Hematopoietic multipotent progenitor cell treated with erythropoietin and hydrocortisone succinate and interleukin-3 and kit ligand, for 8 days (in vitro differentiated cells): ENCODE measurements around the gene TEAD4.

Experiments
- DNase-seq: peaks from one replicate; pipeline ENCODE4 v3.0.0-alpha.2; 2015

Gene TEAD4

GRCh38 chr12:3003357-3003992, 44.3 kb downstream of the TEAD4 start:
- DNase-seq: no peak

DNA sequence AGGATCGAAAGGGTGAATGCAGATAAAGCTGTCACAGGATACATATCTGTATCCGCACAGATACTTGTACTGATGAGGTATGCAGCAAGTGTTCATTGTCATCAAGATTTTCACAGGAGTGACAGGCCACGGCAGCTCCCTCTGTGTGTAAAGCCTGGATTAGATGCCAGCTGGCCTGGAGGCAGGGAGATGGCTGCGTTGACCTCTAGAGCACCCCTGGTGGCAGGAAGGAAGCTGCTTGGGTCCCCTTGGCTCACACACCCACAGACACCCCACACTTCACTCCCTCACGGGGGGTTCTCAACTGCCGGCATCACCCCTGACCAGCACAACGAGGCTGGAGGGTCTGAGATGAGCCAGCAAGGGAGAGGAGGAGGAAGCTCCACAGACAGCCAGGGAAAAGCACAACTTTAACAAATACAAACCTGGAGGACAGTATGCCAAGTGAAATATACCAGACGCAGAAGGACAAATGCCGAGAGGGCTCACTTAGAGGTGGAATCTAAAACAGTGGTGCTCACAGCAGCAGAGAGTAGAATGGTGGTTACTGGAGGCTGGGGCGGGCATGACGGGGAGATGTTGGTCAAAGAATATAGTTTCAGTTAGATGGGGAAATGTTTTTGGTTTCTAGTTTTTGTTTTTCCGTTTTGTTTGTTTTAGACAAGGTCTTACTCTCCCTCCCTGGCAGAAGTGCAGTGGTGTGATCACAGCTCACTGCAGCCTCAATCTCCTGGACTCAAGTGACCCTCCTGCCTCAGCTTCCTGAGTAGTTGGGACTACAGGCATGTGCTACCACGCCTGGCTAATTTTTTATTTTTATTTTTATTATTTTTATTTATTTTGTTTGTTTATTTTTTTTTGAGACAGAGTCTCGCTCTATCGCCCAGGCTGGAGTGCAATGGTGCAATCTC, 45.7 kb downstream of the TEAD4 start:
- DNase-seq: peak; percentile 9

- no peak for DNase-seq
These were observed 46.5 kb downstream of the TEAD4 start for GRCh38 chr12:3005736-3006135.

DNA sequence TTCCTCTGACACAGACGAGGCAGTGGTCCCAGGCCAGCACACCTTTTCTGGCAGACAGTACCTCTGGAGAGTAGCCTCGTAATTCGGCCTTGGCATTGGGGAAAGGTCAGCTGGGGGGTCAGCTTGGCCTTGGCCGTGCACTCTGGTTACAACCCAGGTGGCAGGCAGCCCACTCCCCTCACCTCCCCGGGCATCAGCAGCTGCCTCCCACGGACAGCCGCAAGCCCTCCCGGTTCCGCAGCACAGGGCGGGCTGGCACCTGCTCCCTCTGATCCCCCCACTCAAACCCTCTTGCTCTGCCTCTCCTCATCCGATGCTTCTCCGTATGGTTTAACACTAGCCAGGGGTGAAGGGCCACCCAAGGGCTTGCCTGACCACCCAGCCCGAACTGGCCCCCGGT, 50.6 kb downstream of the TEAD4 start:
- no peak for DNase-seq

DNA sequence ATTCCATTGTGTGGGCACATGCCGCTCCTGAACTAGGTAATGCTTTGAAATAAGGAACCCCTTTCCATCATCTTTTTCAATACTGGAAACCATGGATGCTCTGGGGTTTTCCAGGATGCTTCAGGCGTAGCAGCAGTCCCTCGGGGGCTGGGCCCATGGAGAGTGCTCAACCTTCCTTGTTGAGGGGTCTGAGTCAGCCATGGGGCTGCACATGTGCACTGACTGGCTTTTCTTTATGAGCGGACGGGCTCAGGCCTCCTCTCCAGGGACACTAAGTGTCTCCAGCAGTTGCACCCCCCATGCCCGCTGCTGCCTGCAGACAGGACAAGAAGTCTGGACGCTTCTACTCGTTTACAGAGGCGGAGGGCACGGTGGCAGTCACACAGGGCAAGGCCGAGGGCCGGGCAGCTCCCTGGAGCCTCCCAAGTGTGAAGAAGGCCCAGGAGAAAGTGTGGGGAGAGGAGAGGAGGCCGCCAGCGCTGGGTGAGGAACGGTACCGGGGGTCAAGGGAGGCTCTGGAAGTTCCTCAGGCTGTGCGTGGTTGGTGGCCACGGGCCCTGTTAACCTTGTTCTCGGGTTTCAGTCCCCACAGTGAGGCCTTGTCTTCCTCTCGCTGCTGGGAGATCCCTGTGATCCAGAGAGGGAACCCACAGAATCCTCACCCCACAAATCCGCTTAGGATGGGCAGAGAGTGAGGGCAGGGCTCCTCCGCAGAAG, 51.2 kb downstream of the TEAD4 start:
- DNase-seq: no peak

DNA sequence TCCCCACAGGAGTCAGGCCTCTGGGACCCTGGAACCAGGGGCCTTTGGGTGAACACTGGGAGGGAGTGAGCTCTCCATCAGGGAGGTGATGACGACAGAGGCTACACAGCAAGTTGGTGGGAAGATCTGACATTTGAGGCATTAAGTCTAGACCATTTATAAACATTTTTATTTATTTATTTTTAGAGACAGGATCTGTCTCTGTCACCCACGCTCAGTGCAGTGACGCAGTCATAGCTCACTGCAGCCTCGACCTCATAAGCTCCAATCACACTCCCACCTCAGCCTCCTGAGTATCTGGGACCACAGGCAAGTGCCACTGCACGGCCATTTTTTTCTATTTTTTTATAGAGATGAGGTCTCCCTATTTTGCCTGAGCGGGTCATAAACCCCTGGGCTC, 53.6 kb downstream of the TEAD4 start:
- no peak for DNase-seq

DNA sequence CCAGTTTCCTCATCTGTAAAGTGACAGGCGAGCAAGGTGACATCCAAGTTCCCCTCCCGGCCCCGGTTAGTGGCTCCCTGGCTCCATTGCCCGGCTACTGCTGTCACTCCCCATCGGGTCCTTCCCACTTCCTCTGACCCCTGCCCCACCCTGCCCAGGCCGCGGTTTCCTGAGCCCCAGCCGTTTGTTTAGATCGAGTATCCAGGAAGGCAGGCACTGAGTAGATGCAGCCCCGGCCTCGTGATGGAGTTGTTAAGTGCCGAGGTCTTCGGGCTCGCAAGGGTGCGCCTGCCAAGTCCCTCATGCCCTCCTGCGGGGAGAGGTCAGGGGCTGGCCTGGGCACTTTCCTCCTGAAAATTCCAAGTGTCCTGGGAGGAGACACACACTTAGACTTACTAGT, 55.4 kb downstream of the TEAD4 start:
- DNase-seq: no peak

- no peak for DNase-seq
These were observed 56.2 kb downstream of the TEAD4 start for GRCh38 chr12:3015356-3015755.

DNA sequence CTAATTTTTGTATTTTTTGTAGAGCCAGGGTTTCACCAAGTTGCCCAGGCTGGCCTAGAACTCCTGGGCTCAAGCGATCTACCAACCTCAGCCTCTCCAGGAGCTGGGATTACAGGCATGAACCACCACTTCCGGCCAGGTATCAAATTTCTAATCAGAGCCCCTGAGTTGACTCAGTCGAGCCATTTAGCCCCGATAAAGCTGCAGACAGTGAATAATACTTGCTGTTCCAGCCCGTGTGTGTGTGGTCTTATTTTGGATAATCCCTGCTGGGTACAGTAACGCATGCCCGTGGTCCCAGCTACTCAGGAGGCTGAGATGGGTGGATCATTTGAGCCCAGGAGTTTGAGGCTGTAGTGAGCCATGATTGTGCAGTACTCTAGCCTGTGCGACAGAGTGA, 57.0 kb downstream of the TEAD4 start:
- DNase-seq: no peak

GRCh38 chr12:3017281-3017680, 58.1 kb downstream of the TEAD4 start:
- no peak for DNase-seq

DNA sequence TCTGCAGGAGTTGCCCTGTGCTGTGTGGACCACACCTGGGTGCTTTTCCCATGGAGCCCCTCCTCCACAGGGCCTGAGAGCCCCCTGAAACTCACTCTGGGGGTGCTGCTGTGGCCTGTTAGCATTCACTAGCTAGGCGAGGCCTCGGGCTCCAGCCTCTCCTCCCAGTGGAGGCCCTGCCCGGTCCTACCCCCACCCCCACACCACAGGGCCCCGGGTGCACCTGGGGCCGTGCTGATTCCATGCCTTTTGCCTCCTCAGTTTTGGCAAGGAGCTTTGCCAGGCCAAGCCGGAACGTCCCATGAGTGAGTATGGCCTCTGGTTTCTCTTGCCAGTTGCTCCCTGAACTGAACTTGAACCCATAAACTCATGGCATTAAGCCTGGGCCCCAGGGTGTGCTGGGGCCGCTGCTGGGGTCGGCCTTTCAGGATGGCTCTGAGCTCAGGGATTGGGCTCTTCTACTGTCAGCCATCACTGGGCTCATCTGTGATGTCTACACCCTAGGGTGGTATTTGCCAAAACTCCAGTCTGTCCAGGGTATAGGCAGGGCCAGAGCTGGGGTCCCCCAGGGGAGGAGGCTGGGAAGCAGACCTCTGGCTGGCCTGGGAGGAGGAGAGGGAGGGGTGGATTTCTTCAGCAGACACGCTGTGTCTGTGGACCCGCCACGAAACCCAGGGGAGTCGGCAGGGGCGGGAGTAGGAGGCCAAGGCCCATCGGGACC, 59.2 kb downstream of the TEAD4 start:
- no peak for DNase-seq

GRCh38 chr12:3019005-3019680, 59.9 kb downstream of the TEAD4 start:
- DNase-seq: no peak

DNA sequence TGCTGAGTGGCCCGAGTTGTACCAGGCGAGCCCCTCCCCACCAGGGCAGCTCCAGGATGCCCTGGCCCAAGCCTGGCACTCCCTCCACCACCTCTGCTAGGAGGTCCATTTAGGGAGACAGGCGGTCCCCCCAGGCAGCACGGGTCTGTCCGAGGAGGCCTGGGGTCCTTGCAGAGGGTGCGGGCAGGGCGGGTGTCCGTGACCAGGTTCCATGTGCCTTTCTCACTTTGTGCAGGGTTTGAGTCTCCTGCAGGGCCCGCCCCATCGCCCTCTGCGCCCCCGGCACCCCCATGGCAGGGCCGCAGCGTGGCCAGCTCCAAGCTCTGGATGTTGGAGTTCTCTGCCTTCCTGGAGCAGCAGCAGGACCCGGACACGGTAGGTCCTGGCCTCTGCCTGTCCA, 61.2 kb downstream of the TEAD4 start:
- DNase-seq: no peak

DNA sequence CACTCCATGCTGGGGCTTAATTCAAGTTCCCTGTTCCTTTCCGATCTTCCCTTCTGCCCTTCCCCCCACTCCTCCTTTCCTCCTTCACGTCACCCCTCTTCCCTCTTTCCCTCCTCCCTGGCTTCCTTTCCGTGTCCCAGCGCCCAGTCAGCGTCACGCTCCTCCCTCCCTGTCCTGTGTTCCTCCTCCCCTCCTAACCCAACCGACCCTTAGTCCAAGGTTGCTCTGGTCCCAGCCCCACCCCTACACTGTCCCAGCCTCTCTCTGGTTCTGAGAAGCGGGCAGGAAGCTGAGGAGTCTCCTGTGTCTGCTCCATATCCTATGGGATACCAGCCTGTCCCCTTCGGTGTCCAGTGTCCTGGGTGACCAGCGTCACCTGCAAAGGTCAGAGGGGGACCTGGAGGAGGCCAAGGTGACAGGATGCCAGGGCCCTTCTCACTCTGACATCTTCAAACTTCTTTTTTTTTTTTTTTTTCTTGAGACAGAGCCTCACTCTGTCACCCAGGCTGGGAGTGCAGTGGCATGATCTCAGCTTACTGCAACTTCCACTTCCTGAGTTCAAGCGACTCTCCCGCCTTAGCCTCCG, 61.7 kb downstream of the TEAD4 start:
- no peak for DNase-seq

GRCh38 chr12:3022411-3022810, 63.2 kb downstream of the TEAD4 start:
- DNase-seq: no peak

DNA sequence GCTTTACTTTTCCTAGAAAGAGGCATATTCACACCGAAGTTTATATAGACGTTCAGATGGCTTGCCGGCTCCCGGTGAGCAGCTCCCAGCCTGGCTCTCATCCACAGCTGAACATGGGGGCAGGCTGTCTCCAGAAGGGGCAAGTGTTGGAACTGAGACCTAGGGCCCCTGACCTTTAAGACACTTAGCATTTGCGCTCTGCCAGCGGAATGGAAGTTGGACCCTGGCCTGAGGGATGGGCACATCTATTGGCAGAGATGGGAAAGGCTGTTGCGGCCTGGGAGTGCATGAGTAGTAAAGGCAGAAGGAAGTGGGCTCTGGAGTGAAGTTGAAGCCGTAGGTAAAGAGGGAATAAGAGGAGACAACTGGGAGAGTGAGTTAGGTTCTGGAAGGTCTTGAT, 63.8 kb downstream of the TEAD4 start:
- no peak for DNase-seq

DNA sequence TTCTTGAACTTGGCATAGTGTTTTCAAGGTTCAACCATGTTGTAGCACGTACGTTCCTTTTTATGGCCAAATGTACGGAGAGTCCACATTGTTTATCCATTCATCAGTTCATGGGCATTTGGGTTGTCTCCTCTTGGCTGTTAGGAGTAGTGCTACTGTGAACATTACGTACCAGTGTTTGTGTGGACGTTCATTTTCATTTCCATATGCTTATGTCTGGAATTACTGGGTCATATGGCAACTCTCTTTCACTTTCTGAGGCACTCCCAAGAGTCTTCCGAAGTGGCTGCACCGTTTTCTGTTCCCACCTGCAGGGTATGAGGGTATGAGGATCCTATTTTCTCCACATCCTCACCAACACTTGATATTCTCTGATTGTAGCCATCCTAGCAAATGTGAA, 68.9 kb downstream of the TEAD4 start:
- DNase-seq: no peak

DNA sequence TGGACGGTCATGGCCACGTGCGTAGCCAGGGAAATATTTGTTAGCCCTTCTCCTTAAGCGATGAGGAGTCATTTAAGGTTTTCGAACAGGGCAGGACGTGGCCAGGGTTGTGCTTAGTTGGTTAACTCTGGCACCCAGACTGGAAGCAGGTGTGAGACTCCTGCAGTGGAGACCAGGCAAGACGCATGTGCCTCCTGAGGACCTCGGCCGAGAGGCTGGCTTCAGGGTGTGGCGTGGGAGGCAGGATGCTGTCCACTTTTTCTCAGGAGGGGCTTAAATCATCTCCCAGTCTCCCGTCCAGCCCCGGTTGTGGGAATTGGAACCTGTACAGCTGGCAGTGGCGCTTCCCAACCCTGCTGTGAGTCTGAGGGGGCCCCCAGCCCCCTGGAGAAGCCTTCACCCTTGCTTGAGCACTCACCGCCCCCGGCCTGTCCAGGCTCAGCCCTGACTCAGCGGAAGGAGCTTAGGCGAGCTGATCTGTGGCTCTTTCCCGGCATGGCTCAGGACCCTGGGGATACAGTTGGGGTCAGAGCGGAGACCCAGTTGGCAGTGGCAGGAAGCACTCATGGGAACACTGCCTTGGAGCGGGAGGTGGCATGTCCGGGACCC, 71.7 kb downstream of the TEAD4 start:
- DNase-seq: no peak

DNA sequence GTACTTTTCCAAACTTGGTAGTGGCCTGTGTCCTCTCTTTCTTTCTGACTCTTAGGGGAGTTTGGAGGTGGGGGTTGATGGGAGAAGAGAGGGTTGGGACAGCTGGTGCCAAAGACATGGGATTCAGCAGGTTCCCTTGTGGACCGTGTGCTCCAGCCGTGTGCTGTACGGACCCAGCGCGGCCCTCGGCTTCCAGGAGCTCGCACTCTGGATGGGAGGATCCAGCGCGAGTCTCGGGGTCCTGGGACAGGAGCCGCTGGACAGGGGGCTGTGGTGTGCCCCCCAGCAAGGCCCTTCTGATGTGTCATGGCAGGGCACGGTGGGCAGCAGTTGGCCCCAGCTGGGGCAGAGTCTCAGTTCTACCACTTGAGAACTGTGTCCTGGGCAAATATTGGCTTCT, 73.0 kb downstream of the TEAD4 start:
- no peak for DNase-seq

GRCh38 chr12:3032770-3033538, 73.8 kb downstream of the TEAD4 start:
- DNase-seq: no peak

- no peak for DNase-seq
These were observed 74.3 kb downstream of the TEAD4 start for GRCh38 chr12:3033539-3033867.
